H1 (cell line): ENCODE measurements around the gene EIF2S2. TPM values are rescaled to one million over a fixed set of nuclear protein-coding genes. Genes with fewer than 3 reads are reported as not detected.

Source experiments
- CHD2 ChIP-seq: IDR thresholded peaks from 2 replicates; pipeline ENCODE4 v1.6.1; 2012; ENCODE audit warnings: low read length, improper control_type of control experiment
- CHD7 ChIP-seq: fragments of 300-600 bp; sonication (generic); IDR thresholded peaks from 2 replicates; pipeline ENCODE4 v1.7.1; 2012; ENCODE audit warnings: low read length, moderate library complexity, mild to moderate bottlenecking, inconsistent platforms; ENCODE audit not compliant: insufficient replicate concordance
- EP300 ChIP-seq, 2 experiments: IDR thresholded peaks; 1 replicate in 1 of 2; 2 replicates in 1 of 2; pipeline ENCODE4 v1.6.1; 2011 to 2012; ENCODE audit warnings: low read depth in 2 of 2, low read length in 2 of 2, mild to moderate bottlenecking in 2 of 2, borderline replicate concordance in 1 of 2, inconsistent platforms in 1 of 2, moderate library complexity in 1 of 2
- GTF2F1 ChIP-seq: IDR thresholded peaks from 2 replicates; pipeline ENCODE4 v1.6.1; 2012; ENCODE audit warnings: low read depth, low read length, improper control_type of control experiment, borderline replicate concordance
- MAFK ChIP-seq: IDR thresholded peaks from 2 replicates; pipeline ENCODE4 v1.6.1; 2012; ENCODE audit warnings: low read depth, mild to moderate bottlenecking, improper control_type of control experiment, low read length
- NANOG ChIP-seq: IDR thresholded peaks from 2 replicates; pipeline ENCODE4 v1.6.1; 2011; ENCODE audit warnings: low read length, low read depth, mild to moderate bottlenecking, inconsistent platforms; ENCODE audit not compliant: insufficient read depth, poor library complexity, severe bottlenecking
- PHF8 ChIP-seq: fragments of 200-600 bp; sonication (generic); conservative IDR thresholded peaks from 2 replicates; pipeline ENCODE4 v1.7.1; 2012; ENCODE audit warnings: low read depth, mild to moderate bottlenecking, inconsistent platforms, low read length, moderate library complexity
- TAF7 ChIP-seq: optimal IDR thresholded peaks from 2 replicates; pipeline ENCODE3; 2011; ENCODE audit warnings: low read depth, mild to moderate bottlenecking, inconsistent platforms, low read length, moderate library complexity, borderline replicate concordance
- TBP ChIP-seq: IDR thresholded peaks from 2 replicates; pipeline ENCODE4 v1.6.1; 2011; ENCODE audit warnings: low read depth, low read length, improper control_type of control experiment
- polyA plus RNA-seq, 7 experiments: library from polyadenylated mRNA; depleted of rRNA in 3 of 7; stranded (reverse) in 5 of 7; unstranded in 2 of 7; fragments of >200 nt in 5 of 7; fragments of 200-250 nt in 2 of 7; gene quantifications; 1 replicate in 5 of 7; 2 replicates in 1 of 7; 4 replicates in 1 of 7; pipeline versions ENCODE4 v1.2.1 to v1.2.3, GENCODE V29; 2011 to 2013; ENCODE audit warnings: missing spikeins in 2 of 7, mixed read lengths in 2 of 7
- total RNA-seq: library from RNA; stranded (reverse); fragmentation: NEBNext Ultra II Directional; extraction: Animal tissue kit (Norgen Biotek cat#: 25700); gene quantifications from 2 replicates; pipeline ENCODE4 v1.2.1, GENCODE V29; 2021

EIF2S2 gene
- total and polyA plus RNA-seq, 2 of the 8 experiments (the other 6 are each of a cell fraction or from before 2014, with no cell fraction given), result 59.5 to 142 TPM

GRCh38 chr20:34095825-34096224 lies 16.2 kb downstream of the EIF2S2 start (continued):
- TF ChIP-seq CHD7 (no peak), GTF2F1 (no peak), MAFK (no peak), CHD2 (no peak), TBP (no peak), EP300 (IDR thresholded peaks at IDR 0.05; ENCODE audit: borderline replicate concordance in 1 of 2, low read depth in 2 of 2, low read length in 2 of 2) (no peak), PHF8 (no peak), TAF7 (no peak), NANOG (no peak)
